AG10803 (cell line): ENCODE results near the gene SGIP1.

ENCODE experiments used
- DNase-seq: peaks from one replicate; pipeline ENCODE4 v3.0.0; 2010; ENCODE audit warnings: low read depth
- H3K4me3 ChIP-seq: 2 replicates; pipeline ENCODE4 v1.5.1; 2011; ENCODE audit warnings: mild to moderate bottlenecking, low read length, control low read depth
- CTCF ChIP-seq: conservative IDR thresholded peaks from 2 replicates; pipeline ENCODE4 v1.5.1; 2011; ENCODE audit warnings: mild to moderate bottlenecking, low read length, control low read depth, inconsistent platforms

SGIP1 gene

GRCh38 chr1:66552287-66552686 lies 18.3 kb downstream of the SGIP1 start:
- no peak for DNase-seq
- TF ChIP-seq CTCF, result no peak

GRCh38 chr1:66552829-66553228 lies 18.9 kb downstream of the SGIP1 start:
- DNase-seq, result no peak
- TF ChIP-seq CTCF, result no peak
- H3K4me3 ChIP-seq, result no peak overlapping the region

More at GRCh38 chr1:66552287-66552686, 18.3 kb downstream of the SGIP1 start:
- no peak overlapping the region for H3K4me3 ChIP-seq

GRCh38 chr1:66553846-66554245 lies 19.9 kb downstream of the SGIP1 start:
- DNase-seq, result peak; percentile 81
- no peak for TF ChIP-seq CTCF
- no peak overlapping the region for H3K4me3 ChIP-seq

GRCh38 chr1:66556161-66556611 lies 22.2 kb downstream of the SGIP1 start:
- no peak for DNase-seq
- no peak overlapping the region for H3K4me3 ChIP-seq
- TF ChIP-seq CTCF, result no peak

GRCh38 chr1:66557157-66557556 lies 23.2 kb downstream of the SGIP1 start:
- peak; percentile 80 for DNase-seq
- no peak for TF ChIP-seq CTCF
- H3K4me3 ChIP-seq, result no peak overlapping the region

GRCh38 chr1:66559517-66559916 lies 25.6 kb downstream of the SGIP1 start:
- no peak overlapping the region for H3K4me3 ChIP-seq
- no peak for DNase-seq
- no peak for TF ChIP-seq CTCF

- H3K4me3 ChIP-seq, result peak overlapping the region; percentile 0
- no peak for TF ChIP-seq CTCF
- no peak for DNase-seq
These were observed 28.6 kb downstream of the SGIP1 start for GRCh38 chr1:66562561-66562960.
